Activated T-cell treated with anti-CD3 and anti-CD28 coated beads, Interleukin-2, amount 50 U/mL, for 24 hours (primary cell): ENCODE results near the gene STAT1.

ENCODE experiments used
- DNase-seq: peaks from one replicate; pipeline ENCODE4 v3.0.0-alpha.2; 2020
- H3K27ac Mint-ChIP-seq: 2 replicates; pipeline ENCODE4 v1.8.0; 2020; ENCODE audit warnings: mild to moderate bottlenecking, mixed read lengths
- H3K27me3 Mint-ChIP-seq: 2 replicates; pipeline ENCODE4 v1.8.0; 2020; ENCODE audit warnings: mixed read lengths
- H3K36me3 Mint-ChIP-seq: 2 replicates; pipeline ENCODE4 v1.8.0; 2020; ENCODE audit warnings: low read depth, mixed read lengths
- H3K4me1 Mint-ChIP-seq: 2 replicates; pipeline ENCODE4 v1.8.0; 2020; ENCODE audit warnings: low read depth, mixed read lengths
- H3K4me3 Mint-ChIP-seq: 2 replicates; pipeline ENCODE4 v1.8.0; 2020; ENCODE audit warnings: mild to moderate bottlenecking, moderate library complexity, mixed read lengths
- H3K9me3 Mint-ChIP-seq: 2 replicates; pipeline ENCODE4 v1.8.0; 2020; ENCODE audit warnings: mixed read lengths

Gene STAT1

GRCh38 chr2:190959911-190960788, 53.8 kb downstream of the STAT1 start:
- no peaks in the 10 kb centered on the region for H3K27me3 Mint-ChIP-seq
- peaks cover 90% of the 10 kb centered on the region for H3K36me3 Mint-ChIP-seq
- H3K27ac Mint-ChIP-seq = peak overlapping the region; percentile 65
- peaks cover 8% of the 10 kb centered on the region for H3K9me3 Mint-ChIP-seq
- no peak overlapping the region for H3K4me3 Mint-ChIP-seq
- peaks cover 28% of the 10 kb centered on the region for H3K4me1 Mint-ChIP-seq
- no peak for DNase-seq

GRCh38 chr2:190953257-190953656, 60.7 kb downstream of the STAT1 start:
- peaks cover 30% of the 10 kb centered on the region for H3K36me3 Mint-ChIP-seq
- no peak overlapping the region for H3K4me3 Mint-ChIP-seq

DNA sequence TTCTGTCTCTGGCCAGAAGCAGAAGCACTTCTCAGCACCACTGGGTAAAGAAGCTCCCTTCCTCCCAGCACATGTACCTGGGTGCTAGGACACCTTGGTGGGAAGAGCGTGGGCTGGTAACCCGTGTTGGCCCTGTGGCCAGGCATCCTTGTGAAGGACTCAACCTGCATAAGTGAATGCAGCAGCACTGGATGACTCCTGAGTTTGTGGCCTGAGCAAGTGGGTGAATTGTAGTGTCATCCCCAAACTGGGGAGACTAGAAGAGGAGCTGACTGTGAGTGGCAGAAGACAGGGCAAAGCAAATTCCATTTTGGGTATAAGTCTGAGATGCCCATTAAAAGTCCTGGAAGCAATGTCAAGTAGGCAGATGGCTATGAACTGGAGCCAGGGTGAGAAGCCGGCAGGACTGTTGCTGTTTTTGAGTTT, 63.4 kb downstream of the STAT1 start:
- H3K4me3 Mint-ChIP-seq = no peak overlapping the region
- no peaks in the 10 kb centered on the region for H3K9me3 Mint-ChIP-seq
- no peaks in the 10 kb centered on the region for H3K27me3 Mint-ChIP-seq
- no peak for DNase-seq
- no peaks in the 10 kb centered on the region for H3K4me1 Mint-ChIP-seq
- peaks cover 5% of the 10 kb centered on the region for H3K36me3 Mint-ChIP-seq
- H3K27ac Mint-ChIP-seq = no peak overlapping the region

More at GRCh38 chr2:190953257-190953656, 60.7 kb downstream of the STAT1 start:
- no peak overlapping the region for H3K27ac Mint-ChIP-seq
- peaks cover 1% of the 10 kb centered on the region for H3K4me1 Mint-ChIP-seq
- peaks cover 8% of the 10 kb centered on the region for H3K9me3 Mint-ChIP-seq
- no peak for DNase-seq
- no peaks in the 10 kb centered on the region for H3K27me3 Mint-ChIP-seq

DNA sequence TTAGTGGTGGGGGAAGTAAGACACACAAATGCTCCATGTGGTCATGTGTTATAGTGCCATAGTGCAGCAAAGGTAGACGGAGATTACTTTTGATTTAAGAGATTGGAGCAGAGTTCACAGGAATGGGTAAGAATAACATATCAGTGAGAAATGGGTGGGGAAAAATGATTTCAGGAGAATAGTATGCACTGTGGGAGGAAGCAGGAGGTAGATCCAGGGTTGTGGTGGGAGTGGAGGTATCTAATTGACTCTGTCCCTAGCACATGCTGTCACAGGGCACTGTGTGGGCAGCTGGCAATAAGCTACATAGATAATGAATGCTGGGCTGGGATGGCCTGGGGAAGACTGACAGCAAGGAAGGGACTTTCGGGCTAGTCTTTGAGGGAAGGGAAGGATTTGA, 65.3 kb downstream of the STAT1 start:
- no peak overlapping the region for H3K27ac Mint-ChIP-seq
- no peak for DNase-seq
- H3K36me3 Mint-ChIP-seq = peaks cover 4% of the 10 kb centered on the region
- no peaks in the 10 kb centered on the region for H3K9me3 Mint-ChIP-seq
- H3K4me1 Mint-ChIP-seq = peaks cover 2% of the 10 kb centered on the region
- H3K27me3 Mint-ChIP-seq = no peaks in the 10 kb centered on the region
- H3K4me3 Mint-ChIP-seq = no peak overlapping the region

GRCh38 chr2:190947711-190948251, 66.2 kb downstream of the STAT1 start:
- peaks cover 4% of the 10 kb centered on the region for H3K36me3 Mint-ChIP-seq
- peaks cover 2% of the 10 kb centered on the region for H3K4me1 Mint-ChIP-seq
- no peak for DNase-seq
- no peak overlapping the region for H3K4me3 Mint-ChIP-seq
- peak overlapping the region; percentile 75 for H3K27ac Mint-ChIP-seq
- H3K9me3 Mint-ChIP-seq = no peaks in the 10 kb centered on the region
- H3K27me3 Mint-ChIP-seq = no peaks in the 10 kb centered on the region

DNA sequence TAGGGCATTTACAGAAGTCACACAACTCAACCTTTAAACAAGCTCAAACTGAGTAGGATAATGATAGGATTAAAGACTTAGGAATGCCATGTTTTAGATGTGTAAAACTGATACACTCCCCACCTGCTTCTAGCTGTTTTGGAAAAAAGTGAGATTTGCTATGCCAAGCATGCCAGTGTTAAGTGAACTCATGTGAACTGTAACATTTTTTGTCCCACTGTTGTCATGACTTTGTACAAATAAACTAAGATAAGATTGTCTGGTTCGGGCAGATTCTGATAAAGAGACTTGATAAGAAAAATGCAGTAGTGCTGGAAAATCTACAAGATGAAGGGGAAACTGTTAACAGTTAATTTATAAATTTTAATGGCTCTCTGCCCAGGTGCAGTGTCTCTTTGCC, 66.8 kb downstream of the STAT1 start:
- H3K9me3 Mint-ChIP-seq = no peaks in the 10 kb centered on the region
- no peak for DNase-seq
- H3K27me3 Mint-ChIP-seq = no peaks in the 10 kb centered on the region
- peaks cover 4% of the 10 kb centered on the region for H3K36me3 Mint-ChIP-seq
- no peak overlapping the region for H3K27ac Mint-ChIP-seq
- H3K4me3 Mint-ChIP-seq = no peak overlapping the region
- H3K4me1 Mint-ChIP-seq = peaks cover 2% of the 10 kb centered on the region

- Mint-ChIP-seq H3K36me3 (peaks cover 13% of the 10 kb centered on the region), H3K27me3 (no peaks in the 10 kb centered on the region), H3K4me1 (peaks cover 6% of the 10 kb centered on the region), H3K4me3 (no peak overlapping the region), H3K27ac (no peak overlapping the region), H3K9me3 (no peaks in the 10 kb centered on the region)
- DNase-seq = no peak
Measured at GRCh38 chr2:190943706-190944105, 70.3 kb downstream of the STAT1 start.

GRCh38 chr2:190942697-190943096, 71.3 kb downstream of the STAT1 start:
- H3K27ac Mint-ChIP-seq = no peak overlapping the region

DNA sequence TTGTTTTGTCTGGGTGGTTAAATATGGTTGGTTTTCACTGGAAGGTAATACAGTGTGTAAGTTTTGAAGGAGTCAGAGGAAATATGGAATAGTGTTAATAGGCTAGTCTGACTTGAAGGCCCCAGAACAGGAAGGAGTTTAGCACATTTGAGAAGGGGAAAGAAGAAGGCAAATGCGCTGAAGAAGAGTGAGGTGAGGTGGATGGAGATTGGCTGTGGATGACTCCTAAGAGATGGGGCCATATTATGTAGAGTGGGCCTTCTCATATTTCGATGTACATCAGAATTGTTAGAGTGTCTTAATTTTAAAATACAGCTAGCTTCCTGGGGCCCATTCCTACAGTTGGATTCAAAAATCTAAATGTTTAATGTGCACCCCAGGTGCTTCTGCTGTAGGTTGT, 72.4 kb downstream of the STAT1 start:
- no peak overlapping the region for H3K27ac Mint-ChIP-seq
- no peaks in the 10 kb centered on the region for H3K9me3 Mint-ChIP-seq
- no peak overlapping the region for H3K4me3 Mint-ChIP-seq
- no peak for DNase-seq
- H3K27me3 Mint-ChIP-seq = no peaks in the 10 kb centered on the region
- peaks cover 25% of the 10 kb centered on the region for H3K36me3 Mint-ChIP-seq
- peaks cover 13% of the 10 kb centered on the region for H3K4me1 Mint-ChIP-seq

More at GRCh38 chr2:190942697-190943096, 71.3 kb downstream of the STAT1 start:
- DNase-seq = no peak
- Mint-ChIP-seq H3K36me3 (peaks cover 15% of the 10 kb centered on the region), H3K9me3 (no peaks in the 10 kb centered on the region), H3K4me1 (peaks cover 7% of the 10 kb centered on the region), H3K27me3 (no peaks in the 10 kb centered on the region), H3K4me3 (no peak overlapping the region)

DNA sequence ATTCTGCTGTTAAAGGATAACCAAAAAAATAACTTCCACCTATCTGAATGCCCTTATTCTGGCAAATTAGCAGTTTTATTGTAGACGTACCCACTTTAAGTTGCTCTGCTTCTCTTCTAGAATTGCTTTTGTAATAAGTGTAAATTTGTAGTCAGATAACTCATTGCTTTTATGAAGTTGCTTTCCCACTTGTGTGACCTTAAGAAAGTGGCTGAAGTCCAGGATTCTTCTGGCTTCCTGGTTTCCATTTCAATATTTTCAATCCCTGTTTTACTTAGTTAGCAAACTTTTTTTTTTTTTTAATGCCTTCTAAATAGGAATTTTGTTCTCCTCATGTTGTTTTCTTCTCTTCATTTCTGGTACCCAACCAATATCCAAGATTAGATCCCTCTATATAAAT, 73.5 kb downstream of the STAT1 start:
- H3K4me3 Mint-ChIP-seq = no peak overlapping the region
- H3K9me3 Mint-ChIP-seq = no peaks in the 10 kb centered on the region
- no peaks in the 10 kb centered on the region for H3K27me3 Mint-ChIP-seq
- H3K4me1 Mint-ChIP-seq = peaks cover 16% of the 10 kb centered on the region
- H3K27ac Mint-ChIP-seq = no peak overlapping the region
- no peak for DNase-seq
- peaks cover 35% of the 10 kb centered on the region for H3K36me3 Mint-ChIP-seq

- Mint-ChIP-seq H3K36me3 (peaks cover 44% of the 10 kb centered on the region), H3K4me1 (peaks cover 20% of the 10 kb centered on the region), H3K9me3 (no peaks in the 10 kb centered on the region), H3K27me3 (no peaks in the 10 kb centered on the region), H3K4me3 (no peak overlapping the region), H3K27ac (no peak overlapping the region)
- DNase-seq = no peak
Measured at GRCh38 chr2:190938771-190939335, 75.1 kb downstream of the STAT1 start.

GRCh38 chr2:190935054-190935453, 78.9 kb downstream of the STAT1 start:
- no peak for DNase-seq
- no peak overlapping the region for H3K27ac Mint-ChIP-seq
- H3K36me3 Mint-ChIP-seq = peaks cover 69% of the 10 kb centered on the region
- no peaks in the 10 kb centered on the region for H3K27me3 Mint-ChIP-seq
- H3K4me1 Mint-ChIP-seq = peaks cover 32% of the 10 kb centered on the region
- H3K4me3 Mint-ChIP-seq = no peak overlapping the region
- H3K9me3 Mint-ChIP-seq = no peaks in the 10 kb centered on the region

DNA sequence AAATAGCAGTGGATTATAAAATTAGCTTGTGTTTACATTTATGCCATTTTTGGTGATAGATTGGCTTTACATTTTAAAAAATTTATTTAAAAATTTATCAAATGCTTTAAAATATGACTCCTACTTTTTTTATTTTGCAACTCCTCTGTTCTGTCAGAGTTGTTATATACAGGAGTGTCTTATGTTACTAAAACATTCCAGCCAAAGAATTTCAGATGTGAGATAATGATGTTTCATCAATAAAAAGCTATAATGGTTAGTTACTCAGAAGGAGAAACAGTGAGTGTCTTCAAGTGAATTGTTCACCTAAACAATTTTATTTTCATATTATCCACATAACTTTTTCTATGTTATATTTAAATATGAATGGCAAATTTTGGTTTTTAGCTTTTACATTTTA, 80.6 kb downstream of the STAT1 start:
- Mint-ChIP-seq H3K36me3 (peaks cover 78% of the 10 kb centered on the region), H3K9me3 (no peaks in the 10 kb centered on the region), H3K4me3 (no peak overlapping the region), H3K27me3 (no peaks in the 10 kb centered on the region), H3K27ac (no peak overlapping the region), H3K4me1 (peaks cover 31% of the 10 kb centered on the region)
- no peak for DNase-seq

GRCh38 chr2:190932514-190932913, 81.5 kb downstream of the STAT1 start:
- Mint-ChIP-seq H3K36me3 (peaks cover 81% of the 10 kb centered on the region), H3K27me3 (no peaks in the 10 kb centered on the region), H3K9me3 (no peaks in the 10 kb centered on the region), H3K4me1 (peaks cover 32% of the 10 kb centered on the region), H3K4me3 (no peak overlapping the region), H3K27ac (peak overlapping the region; percentile 80)
- DNase-seq = no peak

- H3K4me3 Mint-ChIP-seq = no peak overlapping the region
- no peak for DNase-seq
- peaks cover 24% of the 10 kb centered on the region for H3K4me1 Mint-ChIP-seq
- no peak overlapping the region for H3K27ac Mint-ChIP-seq
- H3K27me3 Mint-ChIP-seq = no peaks in the 10 kb centered on the region
- H3K9me3 Mint-ChIP-seq = no peaks in the 10 kb centered on the region
- H3K36me3 Mint-ChIP-seq = peaks cover 84% of the 10 kb centered on the region
Measured at GRCh38 chr2:190930411-190930810, 83.6 kb downstream of the STAT1 start.
